Stimulated activated naive B cell treated with anti-CD40 and anti-IgM and Interleukin-4, amounts not matched to agents 10 μg/mL and 1 μg/mL and 100 μg/mL, for 72 hours (primary cell): ENCODE results near the gene HSPB6.
A peak's percentile ranks its signal among the peaks of the same experiment; 100 is the strongest.
"Not testable (repeated sequence)": the region's sequence is repeated elsewhere in the genome, so short reads cannot be mapped to it uniquely, and the experiment has no call there.

Experiments used
- ATAC-seq, 2 donors: fragments of 150-1000 bp; cut with Tn5 transposase; replicated peaks; 2 replicates each; pipeline ENCODE4 v1.10.0; 2021; ENCODE audit warnings: moderate library complexity in 1 of 2
- DNase-seq: peaks from one replicate; pipeline ENCODE4 v3.0.0; 2021
- H3K27ac Mint-ChIP-seq: one replicate; pipeline ENCODE4 v1.8.0; 2022; ENCODE audit warnings: mild to moderate bottlenecking, mixed read lengths
- H3K27me3 Mint-ChIP-seq, 2 donors: one replicate each; pipeline ENCODE4 v1.8.0; 2022; ENCODE audit warnings: mixed read lengths in 2 of 2
- H3K36me3 Mint-ChIP-seq, 2 donors: one replicate each; pipeline ENCODE4 v1.8.0; 2022; ENCODE audit warnings: mixed read lengths in 2 of 2, mild to moderate bottlenecking in 1 of 2
- H3K4me1 Mint-ChIP-seq, 2 donors: one replicate each; pipeline ENCODE4 v1.8.0; 2022; ENCODE audit warnings: mixed read lengths in 2 of 2, mild to moderate bottlenecking in 1 of 2
- H3K4me3 Mint-ChIP-seq, 2 donors: one replicate each; pipeline ENCODE4 v1.8.0; 2022; ENCODE audit warnings: mild to moderate bottlenecking in 2 of 2, mixed read lengths in 2 of 2, moderate library complexity in 1 of 2
- H3K9me3 Mint-ChIP-seq, 2 donors: one replicate each; pipeline ENCODE4 v1.8.0; 2022; ENCODE audit warnings: mixed read lengths in 2 of 2, mild to moderate bottlenecking in 1 of 2

Gene HSPB6

GRCh38 chr19:35756377-35757230 lies at the start of gene HSPB6:
TSS of gene HSPB6 (minus strand) at chr19:35757029. CDS start at chr19:35757008, 21 bp downstream.
- H3K9me3 Mint-ChIP-seq, result no peaks in the 10 kb centered on the region
- H3K36me3 Mint-ChIP-seq, result peaks cover 34 to 46% of the 10 kb centered on the region in 2 donors
- DNase-seq (no peak), ATAC-seq (no peak)
- peaks cover 23 to 38% of the 10 kb centered on the region in 2 donors for H3K4me1 Mint-ChIP-seq
- peak within 1 kb of the TSS; percentile 91 to 94 for H3K4me3 Mint-ChIP-seq
- peak within 1 kb of the TSS; percentile 97 for H3K27ac Mint-ChIP-seq
- peaks cover 20 to 22% of the 10 kb centered on the region in 2 donors for H3K27me3 Mint-ChIP-seq

DNA sequence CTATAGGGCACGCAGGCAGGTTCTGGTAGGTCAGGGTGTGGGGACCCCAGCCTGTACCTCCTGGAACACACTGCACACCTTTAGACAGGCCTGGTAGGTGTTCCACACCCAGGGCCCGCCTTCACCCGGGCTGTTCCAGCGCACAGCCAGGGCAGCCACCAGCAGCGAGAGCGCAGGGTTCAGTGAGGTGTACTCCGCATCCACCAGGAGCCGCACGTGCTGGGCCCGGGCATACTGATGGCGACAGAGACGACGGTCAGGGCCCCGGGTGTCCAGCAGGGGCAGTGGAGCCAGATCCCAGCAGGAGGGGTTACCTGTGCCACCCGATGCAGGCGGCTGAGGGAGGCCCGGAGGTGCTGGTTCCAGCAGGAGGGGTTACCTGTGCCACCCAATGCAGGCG lies 49.8 kb upstream of the HSPB6 start:
- Mint-ChIP-seq H3K27ac (no peak overlapping the region), H3K9me3 (peaks cover 0 to 2% of the 10 kb centered on the region in 2 donors), H3K36me3 (no peaks in the 10 kb centered on the region), H3K4me1 (peaks cover 14 to 17% of the 10 kb centered on the region in 2 donors), H3K4me3 (no peak overlapping the region), H3K27me3 (peaks cover 12% of the 10 kb centered on the region in 2 donors)
- ATAC-seq (no peak), DNase-seq (no peak)

DNA sequence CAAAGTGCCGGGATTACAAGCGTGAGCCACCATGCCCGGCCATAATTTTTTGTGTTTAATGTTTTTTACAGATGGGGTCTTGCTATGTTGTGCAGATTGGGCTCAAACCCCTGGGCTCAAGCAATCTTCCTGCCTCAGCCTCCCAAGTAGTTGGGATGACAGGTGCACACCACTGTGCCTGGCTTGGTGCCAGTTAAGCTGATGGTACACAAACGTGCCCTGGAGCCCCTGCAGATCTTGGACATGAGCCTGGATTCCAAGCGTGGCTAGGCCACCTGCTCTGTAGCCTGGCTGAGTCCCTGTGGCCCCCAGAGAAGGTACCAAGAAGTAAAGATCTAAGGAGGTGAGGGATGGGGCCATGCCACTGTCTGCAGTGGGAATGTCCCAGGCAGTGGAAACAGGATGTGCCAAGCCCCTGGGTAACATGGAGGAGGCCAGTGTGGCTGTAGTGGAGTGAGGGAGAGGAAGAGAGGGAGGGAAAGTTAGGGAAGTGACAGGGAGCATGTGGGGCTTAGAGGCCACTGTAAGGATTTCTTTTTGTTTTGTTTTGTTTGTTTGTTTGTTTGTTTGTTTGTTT lies 48.8 kb upstream of the HSPB6 start:
- H3K27me3 Mint-ChIP-seq, result peaks cover 2 to 5% of the 10 kb centered on the region in 2 donors
- peak overlapping the region; percentile 59 for H3K27ac Mint-ChIP-seq
- DNase-seq (no peak), ATAC-seq (no peak)
- no peak overlapping the region for H3K4me3 Mint-ChIP-seq
- H3K9me3 Mint-ChIP-seq, result peaks cover 0 to 2% of the 10 kb centered on the region in 2 donors
- H3K4me1 Mint-ChIP-seq, result peaks cover 14 to 17% of the 10 kb centered on the region in 2 donors
- H3K36me3 Mint-ChIP-seq, result no peaks in the 10 kb centered on the region

DNA sequence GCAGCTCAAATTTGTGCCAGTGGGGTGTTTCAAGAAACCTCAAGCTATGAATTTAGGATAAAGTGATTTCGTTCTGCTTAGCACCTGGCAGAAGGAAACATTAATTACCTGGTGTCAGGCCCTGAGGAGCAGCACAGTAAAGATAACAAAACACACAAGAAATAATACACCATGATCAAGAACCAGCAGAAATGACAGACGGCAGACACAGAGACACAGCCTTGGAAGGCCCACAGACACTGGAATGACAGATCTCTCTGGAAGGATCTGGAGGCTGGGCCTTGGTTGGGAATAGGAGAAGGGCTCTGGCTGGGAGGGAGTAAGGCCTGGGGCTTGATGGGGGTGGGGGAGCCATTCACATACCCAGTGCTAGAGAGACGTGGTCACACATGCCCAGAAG lies 45.0 kb upstream of the HSPB6 start:
- DNase-seq, result no peak
- peaks cover 15 to 21% of the 10 kb centered on the region in 2 donors for H3K27me3 Mint-ChIP-seq
- peak overlapping the region; percentile 4 for H3K27ac Mint-ChIP-seq
- H3K4me1 Mint-ChIP-seq, result peaks cover 17 to 24% of the 10 kb centered on the region in 2 donors
- no peak overlapping the region for H3K4me3 Mint-ChIP-seq
- peaks cover 0 to 2% of the 10 kb centered on the region in 2 donors for H3K9me3 Mint-ChIP-seq
- no peak for ATAC-seq
- H3K36me3 Mint-ChIP-seq, result no peaks in the 10 kb centered on the region

DNA sequence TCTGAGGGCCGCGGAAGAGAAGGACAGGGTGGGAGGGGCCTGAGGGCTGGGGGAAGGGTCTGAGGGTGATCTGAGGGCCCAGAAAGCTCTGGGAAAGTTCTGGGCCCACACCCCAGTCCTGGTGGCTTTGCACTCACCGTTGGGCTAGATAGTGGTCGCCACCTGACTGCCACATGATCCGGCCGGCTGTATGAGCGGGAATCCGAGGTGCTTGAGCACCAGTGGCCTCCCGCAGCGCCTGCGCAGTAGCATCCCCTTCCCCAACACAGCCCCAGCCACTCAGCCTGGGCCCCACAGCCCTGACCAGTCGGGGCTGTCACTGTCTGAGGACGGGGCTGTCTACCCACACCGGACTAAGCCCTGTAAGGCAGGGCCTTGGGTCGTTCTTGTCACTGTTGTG lies 40.8 kb upstream of the HSPB6 start:
- H3K36me3 Mint-ChIP-seq, result no peaks in the 10 kb centered on the region
- H3K27ac Mint-ChIP-seq, result no peak overlapping the region
- no peak overlapping the region for H3K4me3 Mint-ChIP-seq
- H3K27me3 Mint-ChIP-seq, result peaks cover 32 to 43% of the 10 kb centered on the region in 2 donors
- H3K4me1 Mint-ChIP-seq, result peaks cover 6 to 11% of the 10 kb centered on the region in 2 donors
- ATAC-seq, result peak; percentile 25 to 39
- H3K9me3 Mint-ChIP-seq, result peaks cover 0 to 2% of the 10 kb centered on the region in 2 donors
- DNase-seq, result no peak

DNA sequence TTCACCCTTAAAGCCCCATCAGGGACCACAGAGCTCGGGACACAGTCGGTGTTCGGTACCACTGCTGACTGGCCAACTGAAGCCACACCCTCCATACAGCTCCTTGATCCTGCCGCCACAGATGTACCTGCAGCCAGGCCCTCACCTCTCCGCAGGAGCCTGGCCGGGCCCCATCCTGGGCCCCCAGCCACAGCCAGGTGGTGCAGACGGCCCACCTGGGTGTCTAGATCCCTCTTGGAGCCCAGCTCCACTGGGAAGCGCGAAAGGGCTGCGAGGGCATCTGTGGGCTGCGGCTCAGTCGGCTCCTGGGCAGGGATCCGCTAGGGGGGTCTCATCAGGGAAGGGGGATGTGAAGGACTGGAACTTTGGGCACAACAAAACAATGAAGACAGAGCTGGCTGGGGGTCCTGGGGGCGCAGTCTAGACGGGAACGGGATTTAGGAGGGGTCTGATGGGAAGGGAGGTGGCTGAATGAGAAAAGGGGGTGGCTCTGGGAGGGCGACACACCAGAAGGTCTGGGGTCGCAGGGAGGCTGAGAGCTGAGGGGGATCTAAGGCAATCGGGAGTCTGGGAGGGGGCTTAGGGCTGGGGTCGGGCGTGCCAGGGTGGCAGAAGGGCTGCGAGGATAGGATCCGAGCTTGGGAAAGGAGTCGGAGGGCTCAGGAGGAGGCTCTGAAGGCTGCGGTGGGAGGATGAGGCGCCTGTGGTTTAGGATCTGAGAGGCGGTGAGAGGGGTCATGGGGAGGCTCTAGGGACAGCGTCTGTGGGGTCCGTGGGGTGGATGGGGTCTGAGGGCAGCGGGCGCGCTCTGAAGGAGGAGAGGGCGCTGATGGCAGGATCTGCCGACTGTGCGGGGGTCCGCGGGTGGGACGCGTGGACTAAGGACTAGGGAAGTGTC lies 40.1 kb upstream of the HSPB6 start:
- H3K36me3 Mint-ChIP-seq, result no peaks in the 10 kb centered on the region
- no peak for DNase-seq
- peaks cover 6 to 11% of the 10 kb centered on the region in 2 donors for H3K4me1 Mint-ChIP-seq
- H3K9me3 Mint-ChIP-seq, result peaks cover 0 to 2% of the 10 kb centered on the region in 2 donors
- H3K4me3 Mint-ChIP-seq, result peak overlapping the region in 1 of 2 donors; percentile 52
- H3K27me3 Mint-ChIP-seq, result peaks cover 36 to 50% of the 10 kb centered on the region in 2 donors
- ATAC-seq, result no peak
- no peak overlapping the region for H3K27ac Mint-ChIP-seq

GRCh38 chr19:35795564-35795963 lies 38.7 kb upstream of the HSPB6 start:
- Mint-ChIP-seq H3K4me1 (peaks cover 6 to 11% of the 10 kb centered on the region in 2 donors), H3K27me3 (peaks cover 36 to 55% of the 10 kb centered on the region in 2 donors)
- H3K27ac Mint-ChIP-seq, ATAC-seq, H3K4me3 Mint-ChIP-seq, H3K9me3 Mint-ChIP-seq, DNase-seq, H3K36me3 Mint-ChIP-seq: not testable (repeated sequence)

DNA sequence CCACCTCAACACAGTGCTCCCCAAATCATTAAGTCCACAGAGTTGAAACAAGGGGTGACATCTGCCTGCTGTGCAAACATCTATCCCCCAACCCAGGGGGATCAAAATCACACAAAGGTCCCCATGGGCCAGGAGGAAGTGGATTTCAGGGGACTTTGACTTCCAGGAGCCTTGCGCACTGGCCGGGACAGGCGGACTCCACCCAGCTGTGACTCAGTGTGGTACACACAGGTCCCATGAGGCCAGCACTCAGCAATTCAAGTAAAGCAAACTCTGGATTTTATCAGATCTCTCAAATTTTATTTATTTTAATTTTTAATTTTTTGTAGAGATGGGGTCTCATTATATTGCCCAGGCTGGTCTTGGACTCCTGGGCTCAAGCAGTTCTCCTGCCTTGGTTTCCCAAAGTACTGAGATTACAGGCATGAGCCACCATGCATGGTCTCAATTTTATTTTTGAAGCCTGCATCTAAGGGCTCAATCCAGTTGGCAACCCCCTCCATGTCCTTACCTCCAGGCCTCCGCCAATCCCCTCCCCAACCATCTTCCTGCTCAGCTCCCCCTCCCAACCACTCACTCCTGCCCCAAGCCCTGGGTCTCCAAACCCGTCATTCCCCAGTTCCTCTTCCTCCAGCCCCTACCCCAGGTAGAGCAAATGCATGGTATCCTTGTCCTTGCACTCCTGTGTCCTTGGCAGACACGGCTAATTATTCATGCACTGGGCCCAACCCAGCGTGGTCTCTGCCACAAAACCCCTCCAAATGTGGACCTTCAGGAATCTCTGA lies 36.7 kb upstream of the HSPB6 start:
- Mint-ChIP-seq H3K4me3 (no peak overlapping the region), H3K27me3 (peaks cover 32 to 50% of the 10 kb centered on the region in 2 donors)

DNA sequence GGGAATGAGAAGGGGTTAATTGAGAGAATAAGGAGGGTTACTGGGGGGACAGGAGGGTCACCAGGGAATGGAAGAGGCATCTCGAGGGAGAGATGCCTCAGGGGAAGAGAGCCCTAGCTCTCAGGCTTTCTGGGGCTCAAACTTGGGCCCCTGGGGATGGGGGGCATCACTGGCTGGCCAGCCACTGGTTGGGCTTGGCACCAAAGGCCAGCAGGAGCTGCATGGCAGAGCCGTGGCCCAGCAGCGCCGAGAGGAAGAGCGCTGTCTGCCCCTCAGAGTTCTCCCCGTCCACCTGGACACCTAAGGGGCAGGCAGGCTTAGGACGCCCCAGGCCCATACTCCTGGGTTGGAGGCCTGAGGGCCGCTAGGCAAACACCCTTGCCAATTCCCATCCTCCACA lies 36.1 kb upstream of the HSPB6 start:
- H3K4me3 Mint-ChIP-seq, result no peak overlapping the region
- no peaks in the 10 kb centered on the region for H3K9me3 Mint-ChIP-seq
- DNase-seq (no peak), ATAC-seq (no peak)
- peaks cover 28 to 44% of the 10 kb centered on the region in 2 donors for H3K27me3 Mint-ChIP-seq
- H3K36me3 Mint-ChIP-seq, result no peaks in the 10 kb centered on the region
- H3K27ac Mint-ChIP-seq, result no peak overlapping the region
- peaks cover 8 to 11% of the 10 kb centered on the region in 2 donors for H3K4me1 Mint-ChIP-seq

More for the DNA sequence above, 36.7 kb upstream of the HSPB6 start:
- Mint-ChIP-seq H3K36me3 (no peaks in the 10 kb centered on the region), H3K4me1 (peaks cover 7 to 11% of the 10 kb centered on the region in 2 donors), H3K9me3 (no peaks in the 10 kb centered on the region), H3K27ac (peak overlapping the region; percentile 52)
- ATAC-seq (peak in 1 of 2 donors; percentile 46), DNase-seq (no peak)

DNA sequence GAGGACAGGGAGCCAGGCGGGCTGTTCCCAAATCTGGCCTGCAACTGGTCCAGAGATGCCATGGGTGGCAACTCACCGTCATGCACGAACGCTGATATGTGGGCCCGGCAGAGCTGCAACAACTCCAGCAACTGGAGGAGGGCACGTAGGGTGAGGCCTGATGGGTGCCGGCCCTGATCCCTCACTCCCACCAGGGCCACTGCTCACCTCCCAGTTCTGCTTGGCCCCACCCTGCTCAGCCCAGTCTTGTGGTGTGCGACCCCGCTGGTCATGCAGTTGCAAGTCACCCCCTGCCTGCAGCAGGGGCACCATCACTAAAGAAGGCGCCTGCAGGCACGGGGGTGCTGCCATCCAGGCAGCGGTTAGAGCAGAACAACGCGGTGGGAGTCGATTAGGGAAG lies 35.5 kb upstream of the HSPB6 start:
- Mint-ChIP-seq H3K4me1 (peaks cover 7 to 8% of the 10 kb centered on the region in 2 donors), H3K36me3 (no peaks in the 10 kb centered on the region), H3K9me3 (no peaks in the 10 kb centered on the region), H3K4me3 (no peak overlapping the region), H3K27ac (peak overlapping the region; percentile 57), H3K27me3 (peaks cover 26 to 39% of the 10 kb centered on the region in 2 donors)
- ATAC-seq (no peak), DNase-seq (no peak)

GRCh38 chr19:35791814-35792279 lies 35.0 kb upstream of the HSPB6 start:
- Mint-ChIP-seq H3K4me1 (peaks cover 3 to 4% of the 10 kb centered on the region in 2 donors), H3K4me3 (no peak overlapping the region), H3K27ac (no peak overlapping the region), H3K9me3 (no peaks in the 10 kb centered on the region), H3K27me3 (peaks cover 21 to 34% of the 10 kb centered on the region in 2 donors), H3K36me3 (no peaks in the 10 kb centered on the region)
- ATAC-seq (no peak), DNase-seq (no peak)

- no peak overlapping the region for H3K4me3 Mint-ChIP-seq
- peaks cover 0 to 1% of the 10 kb centered on the region in 2 donors for H3K4me1 Mint-ChIP-seq
- no peaks in the 10 kb centered on the region for H3K36me3 Mint-ChIP-seq
- ATAC-seq (peak in 1 of 2 donors; percentile 44), DNase-seq (no peak)
- H3K27me3 Mint-ChIP-seq, result peaks cover 15 to 28% of the 10 kb centered on the region in 2 donors
- no peak overlapping the region for H3K27ac Mint-ChIP-seq
- H3K9me3 Mint-ChIP-seq, result no peaks in the 10 kb centered on the region
Measured at GRCh38 chr19:35790981-35791813, 34.4 kb upstream of the HSPB6 start.
